ENCODE data around the gene VPS37B.

The VPS37B gene

GRCh38 chr12:122847921-122848421 lies 48.0 kb downstream of the VPS37B start:
- Histone ChIP-seq H3K36me3 (ENCODE audit: control insufficient read depth in 4 of 4, insufficient read depth in 4 of 4, low read length in 3 of 4) (peaks cover 0 to 12% (median 1%) of the 10 kb centered on the region in 4 experiments), H3K4me1 (ENCODE audit: control extremely low read depth in 1 of 4, control insufficient read depth in 4 of 4, insufficient read depth in 4 of 4, low read length in 3 of 4) (no peaks in the 10 kb centered on the region), H3K27ac (ENCODE audit: insufficient read depth in 1 of 2, low read depth in 1 of 2, low read length in 2 of 2, poor library complexity in 1 of 2, severe bottlenecking in 2 of 2) (no peak overlapping the region), H3K9me3 (ENCODE audit: control extremely low read depth in 1 of 5, control insufficient read depth in 4 of 5, insufficient read depth in 2 of 5, low read depth in 1 of 5, low read length in 4 of 5) (no peaks in the 10 kb centered on the region), H3K4me3 (ENCODE audit: control insufficient read depth in 1 of 7, extremely low read depth in 1 of 7, insufficient read depth in 4 of 7, low read depth in 2 of 7, low read length in 6 of 7) (no peak overlapping the region), H3K27me3 (replicated peaks in 2 of 5; ENCODE audit: control insufficient read depth in 4 of 5, insufficient read depth in 5 of 5, low read length in 4 of 5) (no peaks in the 10 kb centered on the region)
- ChIA-PET POLR2A (no interaction called here), CTCF (interaction anchor here (0.6 to 1.6 kb wide), 6 partner anchors 8 to 105 kb away, joined by 3 to 8 read pairs (median 4); no protein-coding TSS in a partner anchor)
- DNase-seq: no peak
- 98% methylated on average over 12 of the region's 16 CpGs for WGBS (ENCODE audit: insufficient coverage)

- ChIA-PET POLR2A (no interaction called here), CTCF (interaction anchor here (1.0 to 1.6 kb wide), 6 partner anchors 8 to 106 kb away, joined by 3 to 8 read pairs (median 4); no protein-coding TSS in a partner anchor)
- Histone ChIP-seq H3K4me1 (ENCODE audit: control extremely low read depth in 1 of 4, control insufficient read depth in 4 of 4, insufficient read depth in 4 of 4, low read length in 3 of 4) (no peaks in the 10 kb centered on the region), H3K36me3 (ENCODE audit: control insufficient read depth in 4 of 4, insufficient read depth in 4 of 4, low read length in 3 of 4) (peaks cover 0 to 10% (median 1%) of the 10 kb centered on the region in 4 experiments), H3K4me3 (ENCODE audit: control insufficient read depth in 1 of 7, extremely low read depth in 1 of 7, insufficient read depth in 4 of 7, low read depth in 2 of 7, low read length in 6 of 7) (no peak overlapping the region), H3K27me3 (replicated peaks in 2 of 5; ENCODE audit: control insufficient read depth in 4 of 5, insufficient read depth in 5 of 5, low read length in 4 of 5) (no peaks in the 10 kb centered on the region), H3K9me3 (ENCODE audit: control extremely low read depth in 1 of 5, control insufficient read depth in 4 of 5, insufficient read depth in 2 of 5, low read depth in 1 of 5, low read length in 4 of 5) (no peaks in the 10 kb centered on the region), H3K27ac (ENCODE audit: insufficient read depth in 1 of 2, low read depth in 1 of 2, low read length in 2 of 2, poor library complexity in 1 of 2, severe bottlenecking in 2 of 2) (no peak overlapping the region)
- WGBS (ENCODE audit: insufficient coverage): 89% methylated on average over 5 of the region's 5 CpGs
- DNase-seq: no peak
These were observed 48.4 kb downstream of the VPS37B start for GRCh38 chr12:122847516-122847836.

- Histone ChIP-seq H3K4me3 (ENCODE audit: control insufficient read depth in 1 of 7, extremely low read depth in 1 of 7, insufficient read depth in 4 of 7, low read depth in 2 of 7, low read length in 6 of 7) (no peak overlapping the region), H3K4me1 (ENCODE audit: control extremely low read depth in 1 of 4, control insufficient read depth in 4 of 4, insufficient read depth in 4 of 4, low read length in 3 of 4) (no peaks in the 10 kb centered on the region), H3K27ac (ENCODE audit: insufficient read depth in 1 of 2, low read depth in 1 of 2, low read length in 2 of 2, poor library complexity in 1 of 2, severe bottlenecking in 2 of 2) (no peak overlapping the region), H3K9me3 (ENCODE audit: control extremely low read depth in 1 of 5, control insufficient read depth in 4 of 5, insufficient read depth in 2 of 5, low read depth in 1 of 5, low read length in 4 of 5) (no peaks in the 10 kb centered on the region), H3K27me3 (replicated peaks in 2 of 5; ENCODE audit: control insufficient read depth in 4 of 5, insufficient read depth in 5 of 5, low read length in 4 of 5) (no peaks in the 10 kb centered on the region), H3K36me3 (ENCODE audit: control insufficient read depth in 4 of 4, insufficient read depth in 4 of 4, low read length in 3 of 4) (peaks cover 0 to 6% (median 1%) of the 10 kb centered on the region in 4 experiments)
- no peak for DNase-seq
- ChIA-PET CTCF (interaction anchor here (1.1 to 1.8 kb wide), 7 partner anchors 9 to 127 kb away, joined by 3 to 6 read pairs (median 4); no protein-coding TSS in a partner anchor), POLR2A (interaction anchor here (0.7 kb wide), 1 partner anchor 901 kb away, joined by 3 read pairs; no protein-coding TSS in a partner anchor)
- 91% methylated on average over 16 of the region's 27 CpGs for WGBS (ENCODE audit: insufficient coverage)
These were observed 49.1 kb downstream of the VPS37B start for GRCh38 chr12:122846622-122847515.

- CTCF ChIA-PET: interaction anchor here (1.1 to 1.8 kb wide), 5 partner anchors 10 to 208 kb away, joined by 3 to 6 read pairs (median 5); no protein-coding TSS in a partner anchor
- 90% methylated on average over 14 of the region's 14 CpGs for WGBS (ENCODE audit: insufficient coverage)
- no peak overlapping the region for H3K4me3 ChIP-seq (ENCODE audit: control insufficient read depth in 1 of 7, extremely low read depth in 1 of 7, insufficient read depth in 4 of 7, low read depth in 2 of 7, low read length in 6 of 7)
- H3K4me1 ChIP-seq (ENCODE audit: control extremely low read depth in 1 of 4, control insufficient read depth in 4 of 4, insufficient read depth in 4 of 4, low read length in 3 of 4): no peaks in the 10 kb centered on the region
- POLR2A ChIA-PET: interaction anchor here (0.7 kb wide), 1 partner anchor 900 kb away, joined by 3 read pairs; no protein-coding TSS in a partner anchor
- DNase-seq: no peak
- no peaks in the 10 kb centered on the region for H3K27me3 ChIP-seq (replicated peaks in 2 of 5; ENCODE audit: control insufficient read depth in 4 of 5, insufficient read depth in 5 of 5, low read length in 4 of 5)
- no peak overlapping the region for H3K27ac ChIP-seq (ENCODE audit: insufficient read depth in 1 of 2, low read depth in 1 of 2, low read length in 2 of 2, poor library complexity in 1 of 2, severe bottlenecking in 2 of 2)
- no peaks in the 10 kb centered on the region for H3K9me3 ChIP-seq (ENCODE audit: control extremely low read depth in 1 of 5, control insufficient read depth in 4 of 5, insufficient read depth in 2 of 5, low read depth in 1 of 5, low read length in 4 of 5)
- H3K36me3 ChIP-seq (ENCODE audit: control insufficient read depth in 4 of 4, insufficient read depth in 4 of 4, low read length in 3 of 4): peaks cover 0 to 6% (median 1%) of the 10 kb centered on the region in 4 experiments
These were observed 49.9 kb downstream of the VPS37B start for GRCh38 chr12:122845865-122846621.

GRCh38 chr12:122845041-122845864 lies 50.7 kb downstream of the VPS37B start:
- H3K4me1 ChIP-seq (ENCODE audit: control extremely low read depth in 1 of 4, control insufficient read depth in 4 of 4, insufficient read depth in 4 of 4, low read length in 3 of 4): peaks cover 0 to under 1% (median 0%) of the 10 kb centered on the region in 4 experiments
- no peaks in the 10 kb centered on the region for H3K9me3 ChIP-seq (ENCODE audit: control extremely low read depth in 1 of 5, control insufficient read depth in 4 of 5, insufficient read depth in 2 of 5, low read depth in 1 of 5, low read length in 4 of 5)
- POLR2A ChIA-PET: no interaction called here
- H3K36me3 ChIP-seq (ENCODE audit: control insufficient read depth in 4 of 4, insufficient read depth in 4 of 4, low read length in 3 of 4): peaks cover 0 to 6% (median 1%) of the 10 kb centered on the region in 4 experiments
- no peaks in the 10 kb centered on the region for H3K27me3 ChIP-seq (replicated peaks in 2 of 5; ENCODE audit: control insufficient read depth in 4 of 5, insufficient read depth in 5 of 5, low read length in 4 of 5)
- no peak for DNase-seq
- 97% methylated on average over 29 of the region's 30 CpGs for WGBS (ENCODE audit: insufficient coverage)
- no peak overlapping the region for H3K4me3 ChIP-seq (ENCODE audit: control insufficient read depth in 1 of 7, extremely low read depth in 1 of 7, insufficient read depth in 4 of 7, low read depth in 2 of 7, low read length in 6 of 7)
- CTCF ChIA-PET: interaction anchor here (0.8 to 1.8 kb wide), 5 partner anchors 11 to 207 kb away, joined by 4 to 6 read pairs (median 5); no protein-coding TSS in a partner anchor
- no peak overlapping the region for H3K27ac ChIP-seq (ENCODE audit: insufficient read depth in 1 of 2, low read depth in 1 of 2, low read length in 2 of 2, poor library complexity in 1 of 2, severe bottlenecking in 2 of 2)

GRCh38 chr12:122844366-122844971 lies 51.5 kb downstream of the VPS37B start:
- H3K4me3 ChIP-seq (ENCODE audit: control insufficient read depth in 1 of 7, extremely low read depth in 1 of 7, insufficient read depth in 4 of 7, low read depth in 2 of 7, low read length in 6 of 7): no peak overlapping the region
- no peaks in the 10 kb centered on the region for H3K9me3 ChIP-seq (ENCODE audit: control extremely low read depth in 1 of 5, control insufficient read depth in 4 of 5, insufficient read depth in 2 of 5, low read depth in 1 of 5, low read length in 4 of 5)
- WGBS (ENCODE audit: insufficient coverage): 95% methylated on average over 6 of the region's 8 CpGs
- ChIA-PET POLR2A (no interaction called here), CTCF (interaction anchor here (0.8 to 2.4 kb wide), 3 partner anchors 10 to 15 kb away, joined by 5 to 11 read pairs (median 6); no protein-coding TSS in a partner anchor)
- no peak for DNase-seq
- peaks cover 0 to 3% (median 1%) of the 10 kb centered on the region in 4 experiments for H3K4me1 ChIP-seq (ENCODE audit: control extremely low read depth in 1 of 4, control insufficient read depth in 4 of 4, insufficient read depth in 4 of 4, low read length in 3 of 4)
- H3K36me3 ChIP-seq (ENCODE audit: control insufficient read depth in 4 of 4, insufficient read depth in 4 of 4, low read length in 3 of 4): peaks cover 0 to 6% (median under 1%) of the 10 kb centered on the region in 4 experiments
- no peaks in the 10 kb centered on the region for H3K27me3 ChIP-seq (replicated peaks in 2 of 5; ENCODE audit: control insufficient read depth in 4 of 5, insufficient read depth in 5 of 5, low read length in 4 of 5)
- H3K27ac ChIP-seq (ENCODE audit: insufficient read depth in 1 of 2, low read depth in 1 of 2, low read length in 2 of 2, poor library complexity in 1 of 2, severe bottlenecking in 2 of 2): no peak overlapping the region

Measured in common myeloid progenitor, CD34-positive (primary cell).